Measurements from ENCODE around the gene PPP1R7.

PPP1R7 gene

DNA sequence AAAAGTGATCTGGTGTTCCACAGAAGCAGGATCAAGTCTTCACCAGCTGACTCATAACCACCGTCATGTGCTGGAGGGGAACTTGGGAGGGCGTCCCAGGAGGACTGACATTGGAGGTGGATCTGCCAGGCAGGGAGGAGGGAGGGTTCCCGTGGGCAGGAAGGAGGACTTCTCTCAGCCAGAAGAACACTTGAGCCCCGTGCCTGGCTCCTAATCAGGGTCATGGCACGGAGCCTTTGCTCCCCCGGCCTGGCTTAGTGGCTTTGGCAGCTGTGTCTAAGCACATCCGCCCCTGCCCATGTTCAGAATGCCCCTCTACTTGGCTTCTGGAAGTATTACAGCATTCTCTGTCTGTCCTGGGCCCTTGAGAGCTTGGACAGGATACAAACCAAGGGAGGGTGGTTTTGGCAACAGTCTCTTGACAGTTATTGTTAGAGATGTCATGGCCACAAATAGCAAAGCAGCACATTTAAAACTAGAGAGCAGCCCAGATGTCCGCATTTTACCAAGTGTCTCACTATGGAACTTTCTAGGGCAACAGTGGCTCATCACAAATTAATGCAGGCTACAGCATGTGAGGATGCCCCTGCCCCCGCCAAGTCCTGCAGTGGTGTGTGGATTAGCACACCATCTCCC is 11.5 kb downstream of the PPP1R7 start:
- peaks cover 26% of the 10 kb centered on the region for H3K36me3 ChIP-seq (replicated peaks)
- H3K27me3 ChIP-seq (replicated peaks) = no peaks in the 10 kb centered on the region
- no peak overlapping the region for H3K4me3 ChIP-seq (ENCODE audit: low read depth, low read length)
- peak; percentile 68 for DNase-seq
- in situ Hi-C loops (cut with HindIII; ENCODE audit: low pct_ligation_motif_present, low sequenced_read_pairs) = no loop called here
- no peak for TF ChIP-seq CTCF (IDR thresholded peaks at IDR 0.05; ENCODE audit: low read depth, low read length, missing control alignments)
- H3K27ac ChIP-seq = peak overlapping the region; percentile 22

DNA sequence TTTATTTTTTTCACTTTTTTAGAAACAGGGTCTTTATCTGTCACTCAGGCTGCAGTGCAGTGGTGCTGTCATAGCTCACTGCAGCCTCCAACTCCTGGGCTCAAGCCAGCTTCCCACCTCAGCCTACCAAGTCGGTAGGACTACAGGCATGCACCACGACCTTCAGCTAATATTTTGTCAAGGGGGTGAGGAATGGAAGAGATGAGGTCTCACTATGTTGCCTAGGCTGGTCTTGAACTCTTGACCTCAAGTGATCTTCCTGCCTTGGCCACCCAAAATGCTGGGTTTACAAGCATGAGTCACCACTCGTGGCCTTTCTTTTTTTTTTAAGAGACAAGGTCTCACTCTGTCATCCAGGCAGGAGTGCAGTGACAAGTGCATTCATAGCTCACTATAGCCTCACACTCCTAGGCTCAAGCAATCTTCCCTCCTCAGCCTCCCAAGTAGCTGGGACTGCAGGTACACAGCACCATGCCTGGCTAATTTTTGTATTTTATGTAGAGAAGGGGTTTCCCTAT is 13.4 kb downstream of the PPP1R7 start:
- Histone ChIP-seq H3K27me3 (replicated peaks) (no peaks in the 10 kb centered on the region), H3K4me3 (ENCODE audit: low read depth, low read length) (no peak overlapping the region), H3K36me3 (replicated peaks) (peaks cover 27% of the 10 kb centered on the region), H3K27ac (no peak overlapping the region)
- in situ Hi-C loops (cut with HindIII; ENCODE audit: low pct_ligation_motif_present, low sequenced_read_pairs) = no loop called here
- DNase-seq = no peak
- no peak for TF ChIP-seq CTCF (IDR thresholded peaks at IDR 0.05; ENCODE audit: low read depth, low read length, missing control alignments)

- H3K27ac ChIP-seq = no peak overlapping the region
- H3K4me3 ChIP-seq (ENCODE audit: low read depth, low read length) = no peak overlapping the region
- DNase-seq = no peak
- no peaks in the 10 kb centered on the region for H3K27me3 ChIP-seq (replicated peaks)
- TF ChIP-seq CTCF (IDR thresholded peaks at IDR 0.05; ENCODE audit: low read depth, low read length, missing control alignments) = no peak
- peaks cover 41% of the 10 kb centered on the region for H3K36me3 ChIP-seq (replicated peaks)
- in situ Hi-C loops (cut with HindIII; ENCODE audit: low pct_ligation_motif_present, low sequenced_read_pairs) = no loop called here
Observed at GRCh38 chr2:241168366-241168765, 18.1 kb downstream of the PPP1R7 start.

- no peak for DNase-seq
- Histone ChIP-seq H3K4me3 (ENCODE audit: low read depth, low read length) (no peak overlapping the region), H3K27me3 (replicated peaks) (no peaks in the 10 kb centered on the region), H3K36me3 (replicated peaks) (peaks cover 25% of the 10 kb centered on the region), H3K27ac (no peak overlapping the region)
- in situ Hi-C loops (cut with HindIII; ENCODE audit: low pct_ligation_motif_present, low sequenced_read_pairs) = no loop called here
- no peak for TF ChIP-seq CTCF (IDR thresholded peaks at IDR 0.05; ENCODE audit: low read depth, low read length, missing control alignments)
Observed at GRCh38 chr2:241173557-241173956, 23.3 kb downstream of the PPP1R7 start.

GRCh38 chr2:241177526-241178334 is 27.5 kb downstream of the PPP1R7 start:
- no peak for TF ChIP-seq CTCF (IDR thresholded peaks at IDR 0.05; ENCODE audit: low read depth, low read length, missing control alignments)
- DNase-seq = no peak
- no peaks in the 10 kb centered on the region for H3K27me3 ChIP-seq (replicated peaks)
- H3K27ac ChIP-seq = no peak overlapping the region
- H3K4me3 ChIP-seq (ENCODE audit: low read depth, low read length) = no peak overlapping the region
- in situ Hi-C loops (cut with HindIII; ENCODE audit: low pct_ligation_motif_present, low sequenced_read_pairs) = no loop called here
- peaks cover 10% of the 10 kb centered on the region for H3K36me3 ChIP-seq (replicated peaks)

All from brain microvascular endothelial cell (primary cell).